ENCODE data around the gene ARHGAP11A. TPM values are rescaled to one million over a fixed set of nuclear protein-coding genes. Genes with fewer than 3 reads are reported as not detected.
"Not testable (repeated sequence)": the region's sequence is repeated elsewhere in the genome, so short reads cannot be mapped to it uniquely, and the experiment has no call there.

Gene ARHGAP11A, protein sequence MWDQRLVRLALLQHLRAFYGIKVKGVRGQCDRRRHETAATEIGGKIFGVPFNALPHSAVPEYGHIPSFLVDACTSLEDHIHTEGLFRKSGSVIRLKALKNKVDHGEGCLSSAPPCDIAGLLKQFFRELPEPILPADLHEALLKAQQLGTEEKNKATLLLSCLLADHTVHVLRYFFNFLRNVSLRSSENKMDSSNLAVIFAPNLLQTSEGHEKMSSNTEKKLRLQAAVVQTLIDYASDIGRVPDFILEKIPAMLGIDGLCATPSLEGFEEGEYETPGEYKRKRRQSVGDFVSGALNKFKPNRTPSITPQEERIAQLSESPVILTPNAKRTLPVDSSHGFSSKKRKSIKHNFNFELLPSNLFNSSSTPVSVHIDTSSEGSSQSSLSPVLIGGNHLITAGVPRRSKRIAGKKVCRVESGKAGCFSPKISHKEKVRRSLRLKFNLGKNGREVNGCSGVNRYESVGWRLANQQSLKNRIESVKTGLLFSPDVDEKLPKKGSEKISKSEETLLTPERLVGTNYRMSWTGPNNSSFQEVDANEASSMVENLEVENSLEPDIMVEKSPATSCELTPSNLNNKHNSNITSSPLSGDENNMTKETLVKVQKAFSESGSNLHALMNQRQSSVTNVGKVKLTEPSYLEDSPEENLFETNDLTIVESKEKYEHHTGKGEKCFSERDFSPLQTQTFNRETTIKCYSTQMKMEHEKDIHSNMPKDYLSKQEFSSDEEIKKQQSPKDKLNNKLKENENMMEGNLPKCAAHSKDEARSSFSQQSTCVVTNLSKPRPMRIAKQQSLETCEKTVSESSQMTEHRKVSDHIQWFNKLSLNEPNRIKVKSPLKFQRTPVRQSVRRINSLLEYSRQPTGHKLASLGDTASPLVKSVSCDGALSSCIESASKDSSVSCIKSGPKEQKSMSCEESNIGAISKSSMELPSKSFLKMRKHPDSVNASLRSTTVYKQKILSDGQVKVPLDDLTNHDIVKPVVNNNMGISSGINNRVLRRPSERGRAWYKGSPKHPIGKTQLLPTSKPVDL
- total RNA-seq (2014; rRNA removed; shearing (Covaris generic)) (13.2 and 18.5 TPM in 2 replicates), polyA plus RNA-seq (2016; fragmentation: Nextera tagmentation; extraction: Ambion mirVana) (11.9 and 13.0 TPM in 2 replicates)

DNA sequence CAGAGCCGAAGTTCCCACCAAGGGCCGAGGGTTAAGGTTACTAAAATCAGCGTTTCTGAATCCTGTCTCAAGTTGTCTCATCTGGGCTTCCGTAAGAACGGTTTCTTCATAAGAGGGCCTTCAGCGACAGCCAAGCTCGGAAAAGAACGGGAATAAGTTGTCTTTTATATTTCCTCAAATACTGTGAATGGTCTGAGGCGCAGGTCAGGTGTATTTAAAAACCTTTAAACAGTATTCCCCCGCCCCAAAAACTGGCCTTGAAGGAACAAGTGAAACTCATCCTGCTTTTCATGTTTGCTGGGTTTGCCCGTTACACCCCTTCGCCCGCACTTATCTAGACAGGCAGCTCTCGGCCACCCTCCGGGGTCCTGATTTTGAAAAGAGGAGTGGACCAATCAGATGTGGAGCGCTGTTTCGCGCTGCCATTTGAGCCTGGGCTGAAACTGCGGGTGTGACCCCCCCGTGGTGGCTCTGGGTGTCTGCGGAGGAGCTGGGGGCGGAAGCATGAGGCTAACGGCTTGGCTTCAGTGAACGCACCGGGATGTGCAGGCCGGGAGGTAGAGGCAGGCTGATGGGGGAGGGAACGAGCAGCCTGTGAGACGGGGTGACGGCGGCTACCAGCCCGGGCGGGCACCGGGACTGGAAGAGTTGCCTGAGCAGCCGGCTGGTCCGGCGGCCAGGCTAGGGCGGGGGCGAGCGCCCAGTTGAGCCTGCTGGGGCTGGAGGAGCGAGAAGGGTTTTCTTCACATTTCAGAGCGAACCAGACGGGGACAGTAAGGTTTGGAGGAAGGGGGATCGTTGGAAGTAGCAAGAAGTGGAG is at the start of gene ARHGAP11A:
ARHGAP11A (plus strand) TSS at position 454 of the 820 bp plus-strand sequence. CDS start 708 bp downstream, outside the sequence.
- peak within 1 kb of the TSS; percentile 93 for H3K9ac ChIP-seq
- H3K27ac ChIP-seq: peak within 1 kb of the TSS; percentile 93
- peaks cover 51% of the 10 kb centered on the region for H3K79me2 ChIP-seq (ENCODE audit: insufficient read depth)
- WGBS, 2 experiments (ENCODE audit: low coverage in 1 of 2, low lambda C conversion rate in 2 of 2, missing lambda C conversion rate in 2 of 2): 1% methylated on average over 31 of the region's 43 CpGs
- in situ Hi-C loops (cut with MboI): loop anchor here (25.0 kb wide), 1 partner anchor 1978 kb away; the partner anchor contains the start of gene ARHGAP11B
- DNase-seq: peak; percentile 69
- not testable (repeated sequence) for H3K4me1 ChIP-seq (ENCODE audit: insufficient read depth); H4K20me1 ChIP-seq (ENCODE audit: insufficient read depth); H3K9me3 ChIP-seq (ENCODE audit: low read depth); H3K27me3 ChIP-seq (replicated peaks; ENCODE audit: insufficient read depth); H3K9me2 ChIP-seq (ENCODE audit: insufficient read depth); H3K36me3 ChIP-seq (ENCODE audit: low read depth)
- peak within 1 kb of the TSS; percentile 84 for H2AFZ ChIP-seq
- H3F3A ChIP-seq (ENCODE audit: insufficient read depth): peaks cover 15% of the 10 kb centered on the region
- H3K4me3 ChIP-seq: peak within 1 kb of the TSS; percentile 96
- peak within 1 kb of the TSS; percentile 90 for H3K4me2 ChIP-seq (ENCODE audit: unreplicated experiment)

DNA sequence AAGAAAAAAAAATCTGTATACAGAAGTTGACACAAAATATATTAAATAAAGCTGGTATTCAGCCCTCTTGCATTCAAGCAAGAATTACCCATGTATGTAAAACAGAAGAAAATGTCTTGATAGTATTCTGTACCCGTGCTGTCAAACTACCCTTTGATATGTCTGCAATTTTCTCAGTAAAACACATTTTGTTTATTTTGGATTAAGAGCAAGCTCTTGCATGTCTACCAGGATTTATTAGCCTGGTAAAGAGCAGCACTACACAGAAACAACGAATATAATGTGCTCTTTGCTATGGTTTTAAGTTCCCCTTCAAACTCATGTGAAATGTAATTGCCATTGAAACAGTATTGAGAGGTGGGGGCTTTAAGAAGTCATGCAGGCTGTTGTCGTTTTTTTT is 46.3 kb upstream of the ARHGAP11A start:
- H3K27ac ChIP-seq; H3K27me3 ChIP-seq (replicated peaks; ENCODE audit: insufficient read depth); H3K9ac ChIP-seq; H3K4me1 ChIP-seq (ENCODE audit: insufficient read depth); H3K9me2 ChIP-seq (ENCODE audit: insufficient read depth); H2AFZ ChIP-seq; H3K9me3 ChIP-seq (ENCODE audit: low read depth); H3F3A ChIP-seq (ENCODE audit: insufficient read depth); H3K4me3 ChIP-seq; H3K79me2 ChIP-seq (ENCODE audit: insufficient read depth); in situ Hi-C loops (cut with MboI); H4K20me1 ChIP-seq (ENCODE audit: insufficient read depth); H3K36me3 ChIP-seq (ENCODE audit: low read depth); H3K4me2 ChIP-seq (ENCODE audit: unreplicated experiment); DNase-seq: not testable (repeated sequence)
- 7% methylated on average over 1 of the region's 3 CpGs; no CpG with 5 or more reads in 1 of the 2 experiments for WGBS, 2 experiments (ENCODE audit: low coverage in 1 of 2, low lambda C conversion rate in 2 of 2, missing lambda C conversion rate in 2 of 2)

DNA sequence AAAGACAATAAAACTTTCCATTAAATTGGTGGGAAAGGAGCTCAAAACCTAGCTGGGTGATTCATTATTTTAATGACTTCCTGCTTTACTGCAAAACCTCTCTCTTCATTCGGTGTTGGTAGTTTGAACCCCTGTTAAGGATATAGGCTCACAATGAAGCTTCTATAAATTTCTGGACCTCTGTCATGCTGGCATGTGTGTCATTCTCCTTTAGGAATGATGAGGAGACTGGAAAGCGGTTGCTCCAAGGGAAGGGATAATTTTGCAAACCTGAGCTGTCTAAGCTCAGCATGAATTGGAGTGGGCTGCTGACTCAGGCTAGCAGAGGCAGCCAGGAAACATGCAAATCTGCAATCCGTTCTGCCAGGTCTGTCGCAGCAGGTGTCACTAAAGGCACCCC is 36.8 kb upstream of the ARHGAP11A start:
- H3F3A ChIP-seq (ENCODE audit: insufficient read depth); H3K9me2 ChIP-seq (ENCODE audit: insufficient read depth); DNase-seq; H3K4me3 ChIP-seq; H3K4me1 ChIP-seq (ENCODE audit: insufficient read depth); H4K20me1 ChIP-seq (ENCODE audit: insufficient read depth); H2AFZ ChIP-seq; H3K4me2 ChIP-seq (ENCODE audit: unreplicated experiment); H3K79me2 ChIP-seq (ENCODE audit: insufficient read depth); H3K9ac ChIP-seq; H3K9me3 ChIP-seq (ENCODE audit: low read depth); H3K36me3 ChIP-seq (ENCODE audit: low read depth); H3K27me3 ChIP-seq (replicated peaks; ENCODE audit: insufficient read depth); in situ Hi-C loops (cut with MboI); H3K27ac ChIP-seq: not testable (repeated sequence)
- WGBS, 2 experiments (ENCODE audit: low coverage in 1 of 2, low lambda C conversion rate in 2 of 2, missing lambda C conversion rate in 2 of 2): 70 to 92% methylated on average over 2 of the region's 4 CpGs

DNA sequence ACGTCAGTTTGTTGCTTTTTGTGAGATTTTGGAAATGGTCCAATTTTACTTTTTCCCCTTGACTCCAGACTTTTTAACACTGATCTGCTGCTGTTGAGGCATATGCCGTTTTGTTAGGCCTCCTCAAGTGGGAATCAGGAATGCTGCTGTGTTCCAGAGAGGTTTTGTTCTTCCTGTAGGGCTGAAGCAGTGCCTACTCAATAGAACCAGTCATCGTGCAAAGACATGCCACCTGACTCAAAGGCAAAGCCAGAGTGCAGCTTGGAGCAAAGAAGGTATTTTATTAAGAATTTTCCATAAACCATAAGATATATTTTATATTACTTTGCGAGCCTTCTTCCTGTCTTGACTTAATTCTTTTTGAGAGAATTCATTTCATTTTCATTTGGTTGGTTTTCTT is 29.5 kb upstream of the ARHGAP11A start:
- H3K4me2 ChIP-seq (ENCODE audit: unreplicated experiment); H3F3A ChIP-seq (ENCODE audit: insufficient read depth); H3K9me2 ChIP-seq (ENCODE audit: insufficient read depth); H3K79me2 ChIP-seq (ENCODE audit: insufficient read depth); H2AFZ ChIP-seq; DNase-seq; H3K4me3 ChIP-seq; H3K36me3 ChIP-seq (ENCODE audit: low read depth); H3K27ac ChIP-seq; H3K9ac ChIP-seq; H4K20me1 ChIP-seq (ENCODE audit: insufficient read depth); H3K9me3 ChIP-seq (ENCODE audit: low read depth); H3K27me3 ChIP-seq (replicated peaks; ENCODE audit: insufficient read depth); H3K4me1 ChIP-seq (ENCODE audit: insufficient read depth); in situ Hi-C loops (cut with MboI): not testable (repeated sequence)
- 60 to 89% methylated on average over 1 of the region's 4 CpGs for WGBS, 2 experiments (ENCODE audit: low coverage in 1 of 2, low lambda C conversion rate in 2 of 2, missing lambda C conversion rate in 2 of 2)

DNA sequence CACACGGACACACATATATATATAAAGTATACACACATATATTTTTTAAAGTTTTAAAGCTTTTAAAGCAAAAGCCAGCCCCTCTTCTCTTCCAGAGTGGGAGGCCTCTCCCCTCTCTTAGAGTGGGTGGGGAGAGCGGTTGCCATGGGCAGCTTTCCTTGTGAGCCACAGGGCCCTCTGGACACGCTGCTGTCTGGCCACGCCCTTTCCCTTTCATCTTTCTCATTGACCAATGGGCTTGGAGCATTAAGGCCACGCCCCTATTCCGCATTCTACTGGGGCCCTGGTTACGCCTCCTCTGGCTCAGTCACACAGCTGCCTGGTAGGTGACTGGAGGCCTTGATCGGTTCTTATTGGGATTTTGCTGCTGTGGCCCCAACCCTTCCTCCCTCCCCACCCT is 22.2 kb upstream of the ARHGAP11A start, which contains the start of gene GOLGA8N:
GOLGA8N (plus strand) TSS at position 306 of the 400 bp plus-strand sequence.
- H3K4me2 ChIP-seq (ENCODE audit: unreplicated experiment); in situ Hi-C loops (cut with MboI); H3K36me3 ChIP-seq (ENCODE audit: low read depth); H3K4me3 ChIP-seq; H3K9me3 ChIP-seq (ENCODE audit: low read depth); H3F3A ChIP-seq (ENCODE audit: insufficient read depth); H3K9me2 ChIP-seq (ENCODE audit: insufficient read depth); H3K9ac ChIP-seq; H2AFZ ChIP-seq; H3K27ac ChIP-seq; H3K79me2 ChIP-seq (ENCODE audit: insufficient read depth); H4K20me1 ChIP-seq (ENCODE audit: insufficient read depth); H3K4me1 ChIP-seq (ENCODE audit: insufficient read depth); DNase-seq; H3K27me3 ChIP-seq (replicated peaks; ENCODE audit: insufficient read depth): not testable (repeated sequence)
- 66 to 69% methylated on average over 5 to 7 of the region's 8 CpGs for WGBS, 2 experiments (ENCODE audit: low coverage in 1 of 2, low lambda C conversion rate in 2 of 2, missing lambda C conversion rate in 2 of 2)

DNA sequence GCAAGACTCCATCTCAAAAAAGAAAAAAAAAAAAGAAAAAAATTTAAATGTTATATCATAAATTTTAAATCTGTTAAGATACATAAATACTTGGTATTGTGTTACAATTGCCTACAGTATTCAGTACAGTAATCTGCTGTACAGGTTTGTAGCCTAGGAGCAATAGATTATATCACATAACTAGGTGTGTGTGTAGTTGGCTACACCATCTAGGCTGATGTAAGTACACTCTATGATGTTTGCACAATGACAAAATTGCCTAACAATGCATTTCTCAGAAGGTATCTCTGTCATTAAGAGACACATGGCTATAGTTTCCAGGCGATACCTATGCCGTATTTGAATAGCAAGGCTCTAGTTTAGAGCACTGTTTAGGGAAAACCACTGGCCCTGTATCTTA is 5.8 kb upstream of the ARHGAP11A start:
- H3K9me3 ChIP-seq (ENCODE audit: low read depth); DNase-seq; H3K36me3 ChIP-seq (ENCODE audit: low read depth); H3K9me2 ChIP-seq (ENCODE audit: insufficient read depth); H3K27ac ChIP-seq; H2AFZ ChIP-seq; H3K27me3 ChIP-seq (replicated peaks; ENCODE audit: insufficient read depth); H3K4me3 ChIP-seq; H3K9ac ChIP-seq; H3K4me2 ChIP-seq (ENCODE audit: unreplicated experiment); H3F3A ChIP-seq (ENCODE audit: insufficient read depth); H3K79me2 ChIP-seq (ENCODE audit: insufficient read depth); H4K20me1 ChIP-seq (ENCODE audit: insufficient read depth); H3K4me1 ChIP-seq (ENCODE audit: insufficient read depth): not testable (repeated sequence)
- WGBS, 2 experiments (ENCODE audit: low coverage in 1 of 2, low lambda C conversion rate in 2 of 2, missing lambda C conversion rate in 2 of 2): 100% methylated on average over 2 of the region's 2 CpGs
- in situ Hi-C loops (cut with MboI): loop anchor here (25.0 kb wide), 1 partner anchor 1972 kb away; the partner anchor contains the start of gene ARHGAP11B

Measured in GM23248 (cell line).